ENCODE results near the gene MFN1.

MFN1 gene

GRCh38 chr3:179348325-179349013 lies 960 bp downstream of the MFN1 start:
- no peak for DNase-seq

GRCh38 chr3:179355996-179356395 lies 8.5 kb downstream of the MFN1 start:
- DNase-seq = no peak

DNA sequence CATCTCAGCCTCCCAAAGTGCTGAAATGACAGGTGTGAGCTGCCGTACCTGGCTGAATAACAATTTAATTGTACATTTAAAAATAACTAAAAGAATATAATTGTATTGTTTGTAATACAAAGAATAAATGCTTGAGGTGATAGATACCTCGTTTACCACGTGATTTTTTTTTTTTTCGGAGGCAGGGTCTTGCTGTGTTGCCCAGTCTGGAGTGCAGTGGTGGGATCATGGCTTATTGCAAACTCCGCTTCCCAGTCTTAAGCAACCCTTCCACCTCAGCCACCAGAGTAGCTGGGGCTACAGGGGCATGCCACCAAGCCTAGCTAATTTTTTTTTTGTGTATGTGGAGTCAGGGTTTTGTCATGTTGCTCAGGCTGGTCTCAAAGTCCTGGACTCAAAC lies 15.8 kb downstream of the MFN1 start:
- no peak for DNase-seq

GRCh38 chr3:179369621-179370020 lies 22.1 kb downstream of the MFN1 start:
- DNase-seq = no peak

DNA sequence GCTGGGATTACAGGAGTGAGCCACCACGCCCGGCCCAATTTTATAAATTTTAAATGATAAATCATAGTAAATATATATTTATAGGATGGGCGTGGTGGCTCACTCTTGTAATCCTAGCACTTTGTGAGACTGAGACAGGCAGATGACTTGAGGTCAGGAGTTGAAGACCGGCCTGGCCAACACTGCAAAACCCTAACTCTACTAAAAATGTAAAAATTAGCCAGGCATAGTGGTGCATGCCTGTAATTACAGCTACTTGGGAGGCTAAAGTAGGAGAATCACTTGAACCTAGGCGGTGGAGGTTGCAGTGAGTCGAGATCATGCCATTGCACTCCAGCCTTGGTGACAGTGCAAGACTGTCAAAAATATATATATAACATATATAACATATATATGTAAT lies 26.4 kb downstream of the MFN1 start:
- no peak for DNase-seq

GRCh38 chr3:179375091-179375999 lies 27.8 kb downstream of the MFN1 start:
- DNase-seq = no peak

DNA sequence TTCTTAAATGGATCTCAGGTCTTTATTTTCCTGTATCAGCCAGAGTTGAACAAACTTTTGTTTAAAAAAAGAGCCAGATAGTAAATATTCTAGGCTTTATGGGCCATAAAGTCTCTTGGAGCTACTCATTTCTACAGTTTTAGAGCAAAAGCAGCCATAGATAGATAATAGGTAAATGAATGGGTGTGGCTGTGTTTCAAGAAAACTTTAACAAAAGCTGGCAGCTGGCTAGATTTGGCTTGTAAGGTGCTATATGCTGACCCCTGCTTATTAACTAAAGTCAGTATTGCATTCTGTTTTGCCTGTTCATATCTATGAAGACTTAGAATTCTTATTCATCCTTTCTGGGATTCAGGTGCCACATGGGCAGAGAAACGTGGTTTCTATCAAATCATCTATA lies 29.0 kb downstream of the MFN1 start:
- no peak for DNase-seq

DNA sequence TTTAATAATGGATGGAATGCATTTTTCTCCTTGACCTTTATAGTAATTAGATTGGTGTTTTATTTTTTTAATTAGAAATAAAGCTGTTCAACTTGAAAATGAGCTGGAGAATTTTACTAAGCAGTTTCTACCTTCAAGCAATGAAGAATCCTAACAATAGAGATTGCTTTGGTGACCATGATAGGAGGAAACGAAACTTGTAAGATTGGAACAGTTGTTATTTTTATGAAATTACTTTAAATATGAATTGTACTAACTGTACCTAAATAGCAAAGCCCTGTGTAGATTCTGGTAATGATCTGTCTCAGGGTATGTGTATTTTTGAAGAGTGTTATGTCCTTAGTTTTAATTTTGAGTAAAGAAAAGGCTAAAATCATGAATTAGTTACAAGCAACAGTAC lies 44.4 kb downstream of the MFN1 start:
- DNase-seq = no peak

DNA sequence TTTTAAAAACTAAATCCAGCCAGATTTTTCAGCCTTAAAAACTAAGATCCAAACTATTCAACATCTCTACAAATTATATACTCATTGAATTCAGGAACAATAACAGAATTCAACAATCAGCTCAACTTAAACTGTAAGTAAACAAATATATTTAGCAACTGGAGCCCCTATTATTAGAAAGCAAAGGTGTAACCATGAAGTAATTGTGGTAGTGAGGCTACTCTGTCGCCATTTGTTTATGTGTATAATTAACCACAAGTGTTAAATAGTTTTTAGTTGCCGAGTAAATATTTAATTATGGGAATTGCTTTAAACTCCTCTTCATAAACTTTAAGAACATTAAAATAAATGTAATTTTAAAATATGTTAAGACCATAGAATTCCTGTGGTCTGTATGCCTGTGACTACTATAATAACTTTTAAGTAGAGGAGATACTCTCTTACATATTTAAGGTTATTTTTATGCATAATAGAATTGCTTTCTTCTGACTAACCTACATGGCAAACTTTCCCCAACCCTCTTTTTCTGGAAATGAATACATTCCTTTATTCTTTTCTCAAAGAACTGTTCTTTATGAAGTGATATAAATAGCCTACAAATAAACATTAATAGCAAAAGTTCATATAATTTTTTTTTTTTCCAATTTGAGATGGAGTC lies 51.2 kb downstream of the MFN1 start:
- DNase-seq = no peak

- DNase-seq = no peak
Observed at GRCh38 chr3:179401561-179401960, 54.1 kb downstream of the MFN1 start.

- DNase-seq = no peak
Observed at GRCh38 chr3:179402963-179403362, 55.5 kb downstream of the MFN1 start.

DNA sequence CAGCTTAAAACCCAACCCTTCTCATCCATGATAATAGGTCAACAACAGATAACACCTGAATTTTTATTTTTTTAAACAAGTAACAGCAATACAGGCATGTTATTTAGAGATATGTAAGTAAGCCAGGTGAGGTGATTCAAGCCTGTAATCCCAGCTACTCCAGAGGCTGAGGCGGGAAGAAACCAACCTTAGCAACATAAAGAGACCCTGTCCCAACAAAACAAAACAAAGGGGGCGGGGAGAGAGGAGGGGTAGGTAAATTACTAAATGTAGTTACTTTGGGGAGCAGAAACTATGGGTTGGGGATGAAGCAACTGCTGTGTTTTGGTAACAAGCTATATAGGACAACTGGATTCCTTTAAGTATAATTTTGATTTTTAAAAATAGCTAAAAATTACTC lies 56.8 kb downstream of the MFN1 start:
- DNase-seq = no peak

GRCh38 chr3:179410331-179410730 lies 62.8 kb downstream of the MFN1 start:
- DNase-seq = no peak

GRCh38 chr3:179410999-179411398 lies 63.5 kb downstream of the MFN1 start:
- DNase-seq = no peak

DNA sequence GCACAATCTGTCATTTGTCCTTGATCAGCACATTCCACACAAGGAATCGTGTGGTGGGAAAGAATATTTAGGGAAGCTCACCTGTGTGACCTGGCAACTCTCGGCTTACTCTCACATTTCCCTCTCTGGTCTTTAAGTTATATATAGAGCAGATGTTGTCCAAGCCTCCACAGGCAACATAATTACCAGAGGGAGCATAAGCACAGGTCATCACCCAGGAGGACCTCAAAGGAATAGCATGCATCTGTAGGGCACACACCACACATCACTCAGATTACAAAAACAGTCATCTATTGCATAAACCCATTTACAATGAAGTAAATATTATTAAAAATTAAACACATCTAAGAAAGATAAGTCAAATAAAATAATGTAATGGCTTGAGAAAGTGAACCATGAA lies 67.3 kb downstream of the MFN1 start:
- DNase-seq = no peak

DNA sequence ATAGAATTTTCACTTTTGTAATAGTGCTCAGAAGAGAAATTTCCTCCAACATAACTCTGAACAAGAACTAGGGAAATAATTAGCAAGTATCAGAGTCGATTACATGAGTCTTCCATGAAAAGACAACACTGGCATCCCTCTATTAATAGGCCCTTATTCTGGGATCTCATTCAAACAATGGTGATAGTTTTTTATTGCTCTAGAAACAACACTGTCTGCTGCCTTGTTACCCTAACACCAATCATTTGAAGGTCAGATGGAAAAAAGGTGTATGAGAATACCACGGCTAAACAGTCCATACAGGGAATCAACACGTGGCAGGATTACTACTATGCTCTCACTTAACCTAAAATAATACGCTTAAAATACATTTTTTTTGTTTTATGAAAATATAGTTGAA lies 67.9 kb downstream of the MFN1 start:
- no peak for DNase-seq

GRCh38 chr3:179416681-179417080 lies 69.2 kb downstream of the MFN1 start:
- DNase-seq = no peak

GRCh38 chr3:179418610-179419009 lies 71.1 kb downstream of the MFN1 start:
- no peak for DNase-seq

- DNase-seq = peak; percentile 39
Observed at GRCh38 chr3:179421500-179421899, 74.0 kb downstream of the MFN1 start.

DNA sequence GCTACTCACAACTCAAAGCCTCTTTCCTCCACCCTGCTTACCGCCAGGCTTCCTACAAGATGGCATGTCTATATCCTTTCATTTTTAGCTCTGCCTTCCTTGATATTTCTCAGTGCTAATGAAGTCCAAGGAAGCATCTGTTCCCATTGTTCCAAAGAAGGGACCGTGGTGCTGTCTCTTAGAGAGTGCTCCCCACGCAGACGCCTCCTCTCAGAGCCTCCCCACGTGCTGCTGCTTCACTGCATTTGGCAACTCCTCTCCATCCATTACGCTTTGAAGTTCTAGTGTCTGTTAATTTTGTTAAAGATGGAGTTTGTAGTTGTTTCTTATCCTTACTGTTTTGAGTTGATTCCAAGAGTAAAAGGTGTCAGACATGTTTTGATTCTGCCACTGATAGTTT lies 77.6 kb downstream of the MFN1 start:
- no peak for DNase-seq

- no peak for DNase-seq
Observed at GRCh38 chr3:179428876-179429548, 81.5 kb downstream of the MFN1 start.

- DNase-seq = no peak
Observed at GRCh38 chr3:179430277-179430870, 82.9 kb downstream of the MFN1 start.

DNA sequence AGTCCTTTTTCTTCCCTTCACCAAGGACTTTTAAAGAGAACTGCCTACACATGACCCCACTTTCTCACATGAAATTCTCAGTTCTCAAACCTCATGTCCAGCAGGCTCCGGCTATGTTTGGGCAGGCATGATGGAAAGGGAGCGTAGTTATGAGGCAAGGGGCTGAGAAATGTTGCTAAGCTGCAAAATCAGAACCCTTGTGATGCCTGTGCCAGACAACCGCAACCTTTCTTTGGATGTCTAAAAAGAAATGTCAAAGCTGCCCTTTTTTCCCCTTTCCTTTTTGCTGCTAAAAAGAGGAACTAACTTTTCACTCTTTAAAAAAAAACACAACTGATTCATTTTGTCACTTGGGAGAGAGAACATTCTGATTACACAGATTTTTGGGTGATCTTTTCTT lies 84.5 kb downstream of the MFN1 start:
- DNase-seq = peak; percentile 32
